OCI-LY1 (cell line): ENCODE measurements around the gene CHST8.

ENCODE experiments used
- H2AFZ ChIP-seq: fragments of 200-600 bp; sonication (generic), shearing (Covaris generic); 2 replicates; pipeline ENCODE4 v1.6.0; 2014; ENCODE audit warnings: antibody characterized with exemption, mild to moderate bottlenecking, low read length
- H3F3A ChIP-seq: fragments of 200-600 bp; sonication (generic), shearing (Covaris generic); 2 replicates; pipeline ENCODE4 v1.6.0; 2014; ENCODE audit warnings: mild to moderate bottlenecking, antibody characterized with exemption, low read length, moderate library complexity; ENCODE audit not compliant: insufficient read depth
- H3K27ac ChIP-seq: fragments of 200-600 bp; sonication (generic); 2 replicates; pipeline ENCODE4 v1.5.1; 2014; ENCODE audit warnings: low read length, mixed run types, mild to moderate bottlenecking, low read depth; ENCODE audit not compliant: poor library complexity, severe bottlenecking
- H3K27me3 ChIP-seq: fragments of 200-600 bp; sonication (generic); 2 replicates; pipeline ENCODE4 v1.6.0; 2014; ENCODE audit warnings: antibody characterized with exemption, mild to moderate bottlenecking, low read length, moderate library complexity; ENCODE audit not compliant: insufficient read depth
- H3K36me3 ChIP-seq: fragments of 200-600 bp; sonication (generic); 2 replicates; pipeline ENCODE4 v1.6.1; 2014; ENCODE audit warnings: mild to moderate bottlenecking, antibody characterized with exemption, low read length, moderate library complexity, mixed read lengths; ENCODE audit not compliant: insufficient read depth
- H3K4me1 ChIP-seq: fragments of 200-600 bp; sonication (generic); 2 replicates; pipeline ENCODE4 v1.5.1; 2014; ENCODE audit warnings: mild to moderate bottlenecking, low read length, moderate library complexity; ENCODE audit not compliant: insufficient read depth, severe bottlenecking
- H3K4me2 ChIP-seq: fragments of 200-600 bp; sonication (generic), shearing (Covaris generic); 2 replicates; pipeline ENCODE4 v1.6.1; 2014; ENCODE audit warnings: low read length
- H3K4me3 ChIP-seq: fragments of 200-600 bp; sonication (generic); 2 replicates; pipeline ENCODE4 v1.5.1; 2014; ENCODE audit warnings: low read length, low read depth, mild to moderate bottlenecking, mixed read lengths; ENCODE audit not compliant: poor library complexity, severe bottlenecking
- H3K79me2 ChIP-seq: fragments of 200-600 bp; shearing (Covaris generic); 2 replicates; pipeline ENCODE4 v1.6.1; 2016; ENCODE audit warnings: mixed run types, low read length, mixed read lengths; ENCODE audit not compliant: insufficient read depth
- H3K9ac ChIP-seq: fragments of 200-600 bp; sonication (generic), shearing (Covaris generic); 2 replicates; pipeline ENCODE4 v1.6.1; 2014; ENCODE audit warnings: mild to moderate bottlenecking, low read length, mixed read lengths
- H3K9me2 ChIP-seq: fragments of 200-600 bp; sonication (generic), shearing (Covaris generic); 2 replicates; pipeline ENCODE4 v1.6.1; 2014; ENCODE audit warnings: low read depth, mild to moderate bottlenecking, low read length, mixed read lengths
- H3K9me3 ChIP-seq: fragments of 200-600 bp; shearing (Covaris generic); 2 replicates; pipeline ENCODE4 v1.6.1; 2014; ENCODE audit warnings: low read length, mixed read lengths
- H4K20me1 ChIP-seq: fragments of 200-600 bp; sonication (generic), shearing (Covaris generic); 2 replicates; pipeline ENCODE4 v1.6.0; 2016; ENCODE audit warnings: mild to moderate bottlenecking, low read length; ENCODE audit not compliant: insufficient read depth
- EZH2 ChIP-seq: fragments of 200-600 bp; sonication (generic), shearing (Covaris generic); IDR thresholded peaks from 2 replicates; pipeline ENCODE4 v1.8.0; 2017; ENCODE audit warnings: borderline replicate concordance, mixed run types, mild to moderate bottlenecking, antibody characterized with exemption, low read length, moderate library complexity, mixed read lengths
- TF ChIP-seq, protein P1 (sequence below): fragments of 200-600 bp; sonication (generic), shearing (Covaris generic); IDR thresholded peaks from 2 replicates; pipeline ENCODE4 v1.5.1; 2017; ENCODE audit warnings: mild to moderate bottlenecking, antibody characterized with exemption, low read length, moderate library complexity, mixed read lengths

Gene CHST8

DNA sequence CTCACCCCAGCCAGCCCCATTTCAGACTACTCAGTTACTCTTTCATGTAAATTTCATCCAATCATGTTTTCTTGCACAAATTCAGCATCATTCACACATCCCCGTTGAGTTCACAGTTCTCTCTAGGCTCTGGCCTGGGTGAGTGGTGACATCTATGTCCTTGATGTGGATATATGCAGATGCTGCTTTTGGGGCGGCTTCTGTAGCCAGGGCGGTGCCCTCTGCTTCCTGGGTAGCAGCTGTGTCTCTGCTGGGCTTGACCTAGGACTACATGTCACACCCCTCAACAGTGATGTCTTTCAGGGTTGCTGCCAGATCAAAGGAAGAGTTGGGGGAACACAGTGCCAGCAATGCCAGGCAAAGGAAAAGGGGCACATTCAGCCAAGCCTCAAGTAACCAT, 106.4 kb downstream of the CHST8 start:
- Histone ChIP-seq H3F3A (no peaks in the 10 kb centered on the region), H3K27me3 (no peaks in the 10 kb centered on the region), H3K79me2 (no peaks in the 10 kb centered on the region), H3K4me2 (no peak overlapping the region), H3K27ac (no peak overlapping the region), H3K36me3 (no peaks in the 10 kb centered on the region), H3K4me3 (no peak overlapping the region), H3K4me1 (no peaks in the 10 kb centered on the region), H3K9me3 (no peaks in the 10 kb centered on the region), H2AFZ (no peak overlapping the region), H4K20me1 (no peaks in the 10 kb centered on the region), H3K9ac (no peak overlapping the region), H3K9me2 (no peaks in the 10 kb centered on the region)
- TF ChIP-seq EZH2, result no peak
- TF ChIP-seq, protein P1, sequence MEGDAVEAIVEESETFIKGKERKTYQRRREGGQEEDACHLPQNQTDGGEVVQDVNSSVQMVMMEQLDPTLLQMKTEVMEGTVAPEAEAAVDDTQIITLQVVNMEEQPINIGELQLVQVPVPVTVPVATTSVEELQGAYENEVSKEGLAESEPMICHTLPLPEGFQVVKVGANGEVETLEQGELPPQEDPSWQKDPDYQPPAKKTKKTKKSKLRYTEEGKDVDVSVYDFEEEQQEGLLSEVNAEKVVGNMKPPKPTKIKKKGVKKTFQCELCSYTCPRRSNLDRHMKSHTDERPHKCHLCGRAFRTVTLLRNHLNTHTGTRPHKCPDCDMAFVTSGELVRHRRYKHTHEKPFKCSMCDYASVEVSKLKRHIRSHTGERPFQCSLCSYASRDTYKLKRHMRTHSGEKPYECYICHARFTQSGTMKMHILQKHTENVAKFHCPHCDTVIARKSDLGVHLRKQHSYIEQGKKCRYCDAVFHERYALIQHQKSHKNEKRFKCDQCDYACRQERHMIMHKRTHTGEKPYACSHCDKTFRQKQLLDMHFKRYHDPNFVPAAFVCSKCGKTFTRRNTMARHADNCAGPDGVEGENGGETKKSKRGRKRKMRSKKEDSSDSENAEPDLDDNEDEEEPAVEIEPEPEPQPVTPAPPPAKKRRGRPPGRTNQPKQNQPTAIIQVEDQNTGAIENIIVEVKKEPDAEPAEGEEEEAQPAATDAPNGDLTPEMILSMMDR, result no peak

DNA sequence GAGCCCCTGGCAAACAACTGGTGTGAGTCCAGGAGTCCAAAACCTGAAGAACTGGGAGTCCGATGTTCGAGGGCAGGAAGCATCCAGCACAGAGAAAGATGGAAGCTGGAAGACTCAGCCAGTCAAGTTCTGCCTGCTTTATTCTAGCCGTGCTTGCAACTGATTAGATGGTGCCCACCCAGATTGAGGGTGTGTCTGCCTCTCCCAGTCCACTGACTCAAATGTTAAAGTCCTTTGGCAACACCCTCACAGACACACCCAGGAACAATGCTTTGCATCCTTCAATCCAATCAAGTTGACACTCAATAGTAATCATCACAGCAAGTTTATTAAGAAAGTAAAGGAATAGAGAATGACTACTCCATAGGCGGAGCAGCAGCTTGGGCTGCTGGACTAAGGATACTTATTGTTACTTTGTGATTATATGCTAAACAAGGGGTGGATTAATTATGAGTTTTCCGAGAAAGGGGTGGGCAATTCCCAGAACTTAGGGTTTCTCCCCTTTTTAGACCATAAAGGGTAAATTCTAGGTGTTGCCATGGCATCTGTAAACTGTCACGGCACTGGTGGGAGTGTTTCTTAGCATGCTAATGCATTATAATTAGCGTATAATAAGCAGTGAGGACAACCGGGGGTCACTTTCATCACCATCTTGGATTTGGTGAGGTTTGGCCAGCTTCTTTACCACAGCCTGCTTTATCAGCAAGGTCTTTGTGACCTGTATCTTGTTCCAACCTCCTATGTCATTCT, 109.3 kb downstream of the CHST8 start:
- Histone ChIP-seq H3K4me1 (no peaks in the 10 kb centered on the region), H3K79me2 (no peaks in the 10 kb centered on the region), H3F3A (no peaks in the 10 kb centered on the region), H3K27ac (no peak overlapping the region), H3K4me2 (no peak overlapping the region), H3K9ac (no peak overlapping the region), H3K4me3 (no peak overlapping the region), H3K9me3 (no peaks in the 10 kb centered on the region), H4K20me1 (no peaks in the 10 kb centered on the region), H3K9me2 (no peaks in the 10 kb centered on the region), H3K27me3 (no peaks in the 10 kb centered on the region), H3K36me3 (no peaks in the 10 kb centered on the region), H2AFZ (no peak overlapping the region)
- TF ChIP-seq EZH2, result no peak
- TF ChIP-seq, protein P1, result no peak

DNA sequence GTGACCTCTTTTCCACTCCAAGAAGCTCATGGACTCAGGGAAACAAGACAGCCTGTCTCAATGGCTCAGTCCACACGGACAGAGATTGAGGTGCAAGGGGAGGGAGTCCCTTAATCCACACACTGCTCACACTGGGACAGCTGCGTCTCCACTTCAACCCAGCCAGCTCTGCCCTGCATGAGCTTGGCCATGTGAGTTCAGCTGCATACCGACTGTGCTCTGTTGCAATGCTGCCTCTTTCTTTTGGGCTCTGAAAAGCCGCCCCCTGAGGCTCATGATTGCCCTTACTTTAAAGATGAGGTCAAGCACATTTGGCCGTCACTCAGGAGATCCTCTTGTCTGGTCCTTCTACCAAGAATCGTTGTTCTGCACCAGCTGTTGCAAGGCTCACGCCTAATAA, 110.1 kb downstream of the CHST8 start:
- Histone ChIP-seq H3K27me3 (no peaks in the 10 kb centered on the region), H3K36me3 (no peaks in the 10 kb centered on the region), H3K4me2 (no peak overlapping the region), H3K9me2 (no peaks in the 10 kb centered on the region), H2AFZ (no peak overlapping the region), H3K4me3 (no peak overlapping the region), H3F3A (no peaks in the 10 kb centered on the region), H3K9ac (no peak overlapping the region), H3K4me1 (no peaks in the 10 kb centered on the region), H4K20me1 (no peaks in the 10 kb centered on the region), H3K79me2 (no peaks in the 10 kb centered on the region), H3K9me3 (no peaks in the 10 kb centered on the region), H3K27ac (no peak overlapping the region)
- no peak for TF ChIP-seq EZH2
- TF ChIP-seq, protein P1, result no peak
